Skeletal muscle satellite cell (primary cell): ENCODE measurements around the gene RTCB.
"Not testable (repeated sequence)": the region's sequence is repeated elsewhere in the genome, so short reads cannot be mapped to it uniquely, and the experiment has no call there.

Experiments used
- H3K27me3 ChIP-seq: 2 replicates; pipeline ENCODE4 v1.7.0; 2013; ENCODE audit warnings: low read length; ENCODE audit not compliant: control insufficient read depth, insufficient read depth
- H3K36me3 ChIP-seq: 2 replicates; pipeline ENCODE4 v1.7.0; 2013; ENCODE audit warnings: mild to moderate bottlenecking, control low read depth, low read length; ENCODE audit not compliant: insufficient read depth
- H3K4me1 ChIP-seq: 2 replicates; pipeline ENCODE4 v1.7.0; 2013; ENCODE audit warnings: low read length; ENCODE audit not compliant: control insufficient read depth, insufficient read depth
- H3K4me2 ChIP-seq: 2 replicates; pipeline ENCODE4 v1.7.0; 2013; ENCODE audit warnings: mild to moderate bottlenecking, low read length
- H3K4me3 ChIP-seq: 2 replicates; pipeline ENCODE4 v1.7.0; 2013; ENCODE audit warnings: low read length
- H3K9ac ChIP-seq: 2 replicates; pipeline ENCODE4 v1.7.0; 2013; ENCODE audit warnings: mild to moderate bottlenecking, low read depth, low read length, moderate library complexity
- H3K9me3 ChIP-seq: replicated peaks from 2 replicates; pipeline ENCODE4 v1.7.0; 2013; ENCODE audit warnings: mild to moderate bottlenecking, control low read depth, low read length

The RTCB gene

DNA sequence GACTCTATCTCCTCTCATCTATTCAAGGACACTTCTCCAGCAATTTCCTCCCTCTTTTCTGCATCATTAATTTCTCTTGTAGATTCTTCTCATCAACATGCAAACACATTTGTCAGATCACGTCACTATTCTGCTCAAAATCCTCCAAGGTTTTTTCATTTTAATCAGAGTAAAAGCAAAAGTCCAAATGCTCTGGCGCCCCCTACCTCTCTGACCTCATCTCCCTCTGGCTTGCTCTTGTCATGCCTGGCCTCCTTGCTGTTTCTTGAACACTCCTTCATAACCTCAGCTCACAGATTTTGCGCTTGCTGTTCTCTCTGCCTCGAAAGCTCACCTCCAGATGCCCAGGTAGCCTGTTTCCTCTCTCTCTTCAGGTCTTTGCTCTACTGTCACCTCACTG lies 22.4 kb downstream of the RTCB start:
- H3K36me3 ChIP-seq, result peaks cover 69% of the 10 kb centered on the region

DNA sequence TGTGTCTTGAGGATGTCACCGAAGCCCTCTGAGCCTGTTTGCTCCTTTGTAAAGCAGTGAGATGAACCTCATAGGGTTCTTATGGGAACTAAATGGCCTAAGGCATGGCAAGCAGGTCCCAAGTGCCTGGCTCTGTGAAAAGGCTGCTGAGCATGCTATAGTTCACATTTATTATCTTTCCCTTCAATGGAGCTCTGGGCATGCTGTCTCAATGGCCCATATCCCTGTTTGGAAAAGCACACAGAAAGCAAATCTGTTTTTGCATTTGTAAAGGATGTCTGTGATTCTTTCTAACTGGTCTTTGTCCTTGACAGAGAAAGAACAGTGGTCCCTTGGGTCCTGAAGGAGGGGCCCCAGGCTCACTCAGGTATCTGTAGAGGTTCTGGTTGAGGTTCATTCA lies 26.4 kb downstream of the RTCB start:
- no peak overlapping the region for H3K4me2 ChIP-seq
- H3K36me3 ChIP-seq, result peaks cover 36% of the 10 kb centered on the region
- H3K27me3 ChIP-seq, result no peaks in the 10 kb centered on the region
- no peak overlapping the region for H3K4me3 ChIP-seq
- no peak overlapping the region for H3K9ac ChIP-seq
- no peaks in the 10 kb centered on the region for H3K9me3 ChIP-seq
- no peaks in the 10 kb centered on the region for H3K4me1 ChIP-seq

More for the DNA sequence above, 22.4 kb downstream of the RTCB start:
- Histone ChIP-seq H3K4me1 (no peaks in the 10 kb centered on the region), H3K4me2 (no peak overlapping the region), H3K9ac (no peak overlapping the region), H3K27me3 (no peaks in the 10 kb centered on the region), H3K9me3 (no peaks in the 10 kb centered on the region), H3K4me3 (no peak overlapping the region)

DNA sequence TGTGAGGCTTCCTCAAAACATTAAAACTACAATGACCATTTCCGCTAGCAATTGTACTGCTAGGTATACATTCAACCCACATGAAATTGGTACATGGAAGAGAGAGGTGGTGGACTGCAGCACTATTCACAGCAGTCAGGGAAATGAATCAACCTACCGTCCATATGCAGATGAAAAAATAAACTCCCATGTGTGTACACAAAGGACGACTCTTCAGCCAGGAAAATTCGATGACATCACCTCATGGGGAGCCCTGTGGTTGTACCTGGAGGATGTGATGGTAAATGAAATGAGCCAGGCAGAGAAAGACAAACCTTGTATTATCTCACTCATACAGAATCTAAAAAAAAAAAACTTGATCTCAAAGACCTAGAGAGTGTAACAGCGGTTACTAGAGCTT lies 31.1 kb downstream of the RTCB start:
- Histone ChIP-seq H3K36me3 (peaks cover 5% of the 10 kb centered on the region), H3K4me2 (no peak overlapping the region)

DNA sequence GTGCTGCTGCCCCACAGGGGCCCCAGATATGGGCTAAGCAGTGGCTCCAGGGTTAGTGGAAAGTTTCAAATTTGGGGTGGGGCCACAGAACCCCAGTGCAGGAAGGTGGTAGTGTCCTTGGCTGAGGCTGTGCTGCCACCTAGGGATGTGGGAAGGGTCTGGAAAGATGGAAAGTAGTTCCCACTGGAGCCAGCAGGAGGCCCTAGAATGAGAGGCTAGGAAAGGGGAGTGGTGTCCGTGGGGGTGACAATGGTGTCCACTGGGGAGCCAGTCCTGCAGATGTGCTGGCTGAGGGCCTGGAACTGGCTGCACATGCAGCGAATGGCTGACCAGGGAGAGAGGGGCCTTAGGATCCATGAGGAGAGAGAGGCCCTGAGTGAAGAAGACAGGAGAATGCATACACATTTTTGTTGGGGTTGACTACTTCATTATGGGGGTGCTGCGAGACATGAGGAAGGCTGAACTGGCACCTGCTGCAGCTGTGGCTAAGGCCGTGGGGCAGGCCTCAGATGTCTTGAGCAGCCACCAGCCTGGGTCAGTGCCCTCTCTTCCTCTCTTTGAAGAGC lies 33.3 kb downstream of the RTCB start:
- Histone ChIP-seq H3K9me3 (no peaks in the 10 kb centered on the region), H3K36me3 (no peaks in the 10 kb centered on the region), H3K27me3 (peaks cover 7% of the 10 kb centered on the region), H3K4me1 (no peaks in the 10 kb centered on the region), H3K4me2 (no peak overlapping the region), H3K9ac (no peak overlapping the region), H3K4me3 (no peak overlapping the region)

More for the DNA sequence above, 31.1 kb downstream of the RTCB start:
- Histone ChIP-seq H3K4me1 (no peaks in the 10 kb centered on the region), H3K27me3 (peaks cover 4% of the 10 kb centered on the region), H3K4me3 (no peak overlapping the region), H3K9ac (no peak overlapping the region), H3K9me3 (no peaks in the 10 kb centered on the region)

DNA sequence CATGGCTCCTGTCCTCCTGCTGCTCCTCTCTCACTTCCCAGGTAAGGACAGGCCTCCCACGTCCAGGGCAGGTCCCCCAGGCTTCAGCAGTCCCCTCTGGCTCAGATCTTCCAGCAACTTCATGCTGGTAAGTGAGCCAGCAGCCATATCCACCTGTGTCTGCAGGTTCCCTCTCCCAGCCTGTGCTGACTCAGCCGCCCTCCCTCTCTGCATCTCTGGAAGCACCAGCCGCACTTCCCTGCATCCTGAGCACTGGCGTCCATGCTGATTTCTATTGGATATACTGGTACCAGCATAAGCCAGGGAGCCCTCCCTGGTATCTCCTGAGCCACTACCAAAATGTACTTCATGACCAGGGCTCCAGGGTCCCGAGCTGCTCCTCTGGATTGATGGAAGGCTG lies 35.4 kb downstream of the RTCB start:
- peaks cover 16% of the 10 kb centered on the region for H3K27me3 ChIP-seq
- no peak overlapping the region for H3K4me2 ChIP-seq
- H3K36me3 ChIP-seq, result no peaks in the 10 kb centered on the region
- no peaks in the 10 kb centered on the region for H3K4me1 ChIP-seq
- H3K9ac ChIP-seq, result no peak overlapping the region
- no peaks in the 10 kb centered on the region for H3K9me3 ChIP-seq
- H3K4me3 ChIP-seq, result no peak overlapping the region

DNA sequence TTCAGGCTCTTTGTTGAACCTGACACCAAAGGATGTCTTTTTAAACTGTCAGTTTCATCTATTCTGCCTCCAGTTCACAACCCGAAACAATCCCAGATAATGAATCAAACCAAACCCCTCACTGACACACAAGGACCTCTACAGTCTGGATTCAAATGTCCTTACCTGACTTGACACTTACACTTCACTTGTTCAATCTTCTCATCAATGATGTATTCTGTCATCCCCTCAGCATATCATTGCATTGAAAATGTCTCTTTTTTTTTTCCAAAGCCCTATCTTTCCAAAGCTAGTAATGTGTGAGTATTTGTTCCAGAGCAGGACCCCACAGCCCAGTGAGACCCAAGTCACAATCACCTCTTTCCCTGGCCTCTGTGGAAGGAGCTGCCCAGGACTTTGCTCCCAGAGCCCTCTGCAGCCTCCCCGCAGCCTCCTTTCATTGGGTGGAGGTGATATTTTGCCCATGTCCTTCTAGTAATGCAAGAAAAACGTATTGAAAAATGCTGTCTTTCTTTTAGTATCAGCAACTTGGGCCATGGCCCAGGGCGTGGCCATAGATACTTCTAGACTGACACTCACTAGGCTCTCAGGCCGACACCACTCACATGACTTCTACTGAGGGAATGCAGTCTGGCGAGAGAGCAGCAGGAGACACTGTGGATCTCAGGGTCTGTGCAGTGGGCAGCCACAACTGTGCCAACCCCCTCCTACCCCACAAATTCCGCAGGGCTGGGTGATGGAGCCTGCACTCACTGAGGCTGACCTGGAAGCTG lies 36.2 kb downstream of the RTCB start:
- Histone ChIP-seq H3K4me3 (no peak overlapping the region), H3K9me3 (no peaks in the 10 kb centered on the region), H3K4me2 (no peak overlapping the region), H3K27me3 (peaks cover 16% of the 10 kb centered on the region), H3K9ac (no peak overlapping the region), H3K36me3 (no peaks in the 10 kb centered on the region), H3K4me1 (no peaks in the 10 kb centered on the region)

DNA sequence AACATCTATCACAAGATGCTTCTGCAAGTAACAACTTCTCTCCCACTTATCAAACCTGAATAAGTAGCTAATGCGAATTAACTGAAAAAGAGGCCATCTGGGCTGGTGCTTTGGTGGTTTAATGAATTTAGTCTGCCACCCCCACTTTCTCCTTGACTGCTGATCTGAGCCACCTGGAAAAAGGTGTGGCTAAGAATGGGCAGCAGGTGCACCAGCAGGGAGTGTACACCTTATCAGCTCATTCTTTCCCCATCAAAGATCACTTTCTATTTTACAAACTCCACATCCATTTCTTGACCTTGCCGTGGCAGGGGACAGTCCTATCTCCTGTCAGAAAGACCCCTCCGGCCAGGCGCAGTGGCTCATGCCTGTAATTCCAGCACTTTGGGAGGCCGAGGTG lies 47.8 kb downstream of the RTCB start:
- H3K27me3 ChIP-seq, result peaks cover 6% of the 10 kb centered on the region
- no peak overlapping the region for H3K9ac ChIP-seq
- H3K36me3 ChIP-seq, result no peaks in the 10 kb centered on the region
- no peak overlapping the region for H3K4me3 ChIP-seq
- no peaks in the 10 kb centered on the region for H3K9me3 ChIP-seq
- no peaks in the 10 kb centered on the region for H3K4me1 ChIP-seq
- no peak overlapping the region for H3K4me2 ChIP-seq

DNA sequence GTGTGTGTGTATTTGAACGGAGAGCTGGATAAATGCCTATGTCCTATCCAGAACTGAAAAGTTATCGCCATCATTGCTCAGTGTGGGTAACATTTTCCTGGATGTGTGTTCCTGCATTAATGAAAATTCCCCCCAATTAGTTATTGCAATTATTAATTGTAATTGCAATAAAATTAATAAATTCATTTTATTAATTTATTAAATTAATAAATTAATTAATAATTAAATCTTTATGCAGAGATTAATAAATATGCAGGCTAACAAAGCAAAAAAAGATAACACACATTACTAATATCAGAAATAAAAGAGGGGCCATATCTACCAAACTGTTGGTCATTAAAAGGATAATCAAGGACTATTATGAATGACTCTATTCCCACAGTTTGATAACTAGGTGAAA lies 50.8 kb downstream of the RTCB start:
- no peaks in the 10 kb centered on the region for H3K4me1 ChIP-seq
- no peaks in the 10 kb centered on the region for H3K9me3 ChIP-seq
- no peak overlapping the region for H3K9ac ChIP-seq
- H3K36me3 ChIP-seq, result no peaks in the 10 kb centered on the region
- H3K4me2 ChIP-seq, result no peak overlapping the region
- H3K27me3 ChIP-seq, result peaks cover 6% of the 10 kb centered on the region
- H3K4me3 ChIP-seq, result no peak overlapping the region

DNA sequence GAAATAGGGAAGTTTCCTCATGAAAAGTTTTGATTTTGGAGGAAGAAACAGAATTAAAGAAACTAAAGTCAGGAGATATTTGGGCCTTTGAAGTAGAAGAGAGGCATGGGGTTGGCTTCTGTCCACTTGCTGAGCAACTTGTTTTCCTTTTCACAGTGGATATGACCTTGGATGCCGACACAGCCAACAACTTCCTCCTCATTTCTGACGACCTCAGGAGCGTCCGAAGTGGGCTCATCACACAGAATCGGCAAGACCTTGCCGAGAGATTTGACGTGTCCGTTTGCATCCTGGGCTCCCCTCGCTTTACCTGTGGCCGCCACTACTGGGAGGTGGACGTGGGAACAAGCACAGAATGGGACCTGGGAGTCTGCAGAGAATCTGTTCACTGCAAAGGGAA lies 52.0 kb downstream of the RTCB start:
- H3K9ac ChIP-seq, H3K4me2 ChIP-seq, H3K9me3 ChIP-seq, H3K4me3 ChIP-seq, H3K4me1 ChIP-seq, H3K27me3 ChIP-seq, H3K36me3 ChIP-seq: not testable (repeated sequence)

DNA sequence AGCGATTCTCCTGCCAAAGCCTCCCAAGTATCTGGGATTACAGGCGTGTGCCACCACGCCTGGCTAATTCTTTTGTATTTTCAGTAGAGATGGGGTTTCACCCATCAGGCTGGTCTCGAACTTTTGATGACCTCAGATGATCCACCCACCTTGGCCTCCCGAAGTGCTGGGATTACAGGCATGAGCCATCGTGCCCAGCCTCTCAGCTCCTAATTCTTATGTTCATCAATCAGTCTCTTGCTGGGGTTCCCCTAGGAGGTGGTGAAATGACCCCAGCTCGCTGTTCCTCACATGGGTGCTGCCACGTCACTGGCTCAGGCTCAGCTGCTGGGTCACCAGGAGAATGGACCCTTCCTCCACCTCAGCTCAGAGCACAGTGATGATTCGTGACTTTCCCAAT lies 54.5 kb downstream of the RTCB start, which contains the start of gene RFPL3:
Gene RFPL3 (plus strand): TSS at position 301 of the 400 bp plus-strand sequence. CDS start 205 bp downstream, outside the sequence.
- not testable (repeated sequence) for H3K36me3 ChIP-seq, H3K4me1 ChIP-seq, H3K9ac ChIP-seq, H3K27me3 ChIP-seq, H3K9me3 ChIP-seq, H3K4me3 ChIP-seq, H3K4me2 ChIP-seq

DNA sequence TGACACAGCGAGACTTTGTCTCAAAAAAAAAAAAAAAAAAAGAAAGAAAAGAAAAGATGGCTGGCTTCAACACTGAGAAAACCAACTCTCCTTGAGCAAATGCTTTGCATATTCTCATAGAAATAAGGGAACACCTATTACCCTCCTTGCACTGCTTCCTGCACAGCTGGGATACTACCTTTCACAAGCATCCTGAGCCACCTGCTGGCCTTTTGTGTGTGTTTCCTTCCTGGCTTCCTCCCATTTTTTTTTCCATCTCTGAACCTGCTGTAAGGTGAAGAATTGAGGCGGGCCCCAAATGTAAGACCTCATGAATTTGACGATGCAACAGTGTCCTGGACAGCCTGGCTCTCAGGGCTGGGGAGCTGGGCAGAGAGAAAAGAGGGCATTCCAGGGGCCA lies 56.3 kb downstream of the RTCB start:
- Histone ChIP-seq H3K36me3 (no peaks in the 10 kb centered on the region), H3K27me3 (no peaks in the 10 kb centered on the region), H3K9ac (no peak overlapping the region), H3K4me1 (no peaks in the 10 kb centered on the region), H3K4me2 (no peak overlapping the region), H3K9me3 (no peaks in the 10 kb centered on the region), H3K4me3 (no peak overlapping the region)
